Liver (tissue), 9 donors: Measurements from ENCODE around the gene ELAC2. TPM values are rescaled to one million over a fixed set of nuclear protein-coding genes. Genes with fewer than 3 reads are reported as not detected.

Experiments used
- DNase-seq: peaks from one replicate; pipeline ENCODE4 v3.0.0-alpha.2; 2017; ENCODE audit warnings: low spot score
- H3K27ac ChIP-seq, 2 donors: one replicate each; pipeline ENCODE4 v1.7.0; 2013; ENCODE audit warnings: inconsistent platforms in 2 of 2, low read length in 2 of 2, control low read depth in 1 of 2, low read depth in 1 of 2, mild to moderate bottlenecking in 1 of 2
- H3K27me3 ChIP-seq, 4 donors: one replicate each; pipeline versions ENCODE4 v1.6.1 to v1.7.0; 2013; ENCODE audit warnings: low read length in 3 of 4, inconsistent platforms in 1 of 4, mild to moderate bottlenecking in 1 of 4, moderate library complexity in 1 of 4; ENCODE audit not compliant: control insufficient read depth in 4 of 4, insufficient read depth in 4 of 4
- H3K36me3 ChIP-seq, 4 donors: one replicate each; pipeline versions ENCODE4 v1.6.1 to v1.7.0; 2013; ENCODE audit warnings: low read length in 3 of 4, mild to moderate bottlenecking in 3 of 4, low read depth in 1 of 4, moderate library complexity in 1 of 4; ENCODE audit not compliant: control insufficient read depth in 4 of 4, insufficient read depth in 3 of 4
- H3K4me1 ChIP-seq, 4 donors: one replicate each; pipeline versions ENCODE4 v1.6.1 to v1.7.0; 2013; ENCODE audit warnings: low read length in 3 of 4, mild to moderate bottlenecking in 3 of 4, moderate library complexity in 1 of 4; ENCODE audit not compliant: control insufficient read depth in 4 of 4, insufficient read depth in 4 of 4
- H3K4me3 ChIP-seq, 3 donors: one replicate each; pipeline versions ENCODE4 v1.6.1 to v1.7.0; 2013; ENCODE audit warnings: low read length in 3 of 3, control low read depth in 1 of 3, low read depth in 1 of 3, mild to moderate bottlenecking in 1 of 3
- H3K9ac ChIP-seq, 2 donors: one replicate each; pipeline ENCODE4 v1.7.0; 2013; ENCODE audit warnings: low read length in 2 of 2, mild to moderate bottlenecking in 2 of 2, moderate library complexity in 2 of 2, control low read depth in 1 of 2, low read depth in 1 of 2
- H3K9me3 ChIP-seq, 4 donors: one replicate each; pipeline versions ENCODE4 v1.6.1 to v1.7.0; 2013; ENCODE audit warnings: low read length in 3 of 4; ENCODE audit not compliant: control insufficient read depth in 4 of 4
- ATF3 ChIP-seq: IDR thresholded peaks from 2 replicates; pipeline ENCODE4 v1.6.1; 2016; ENCODE audit warnings: antibody characterized with exemption
- CTCF ChIP-seq: fragments of 150-350 bp; IDR thresholded peaks from 2 replicates; pipeline ENCODE4 v1.5.1; 2017; ENCODE audit warnings: improper control_type of control experiment, low read depth, low read length; ENCODE audit not compliant: missing input control
- EGR1 ChIP-seq, 2 donors: IDR thresholded peaks; 2 replicates each; pipeline ENCODE4 v1.6.1; 2016 to 2018; ENCODE audit warnings: antibody characterized with exemption in 2 of 2, low read depth in 2 of 2
- FOXA1 ChIP-seq: IDR thresholded peaks from 2 replicates; pipeline ENCODE4 v1.6.1; 2016; ENCODE audit warnings: antibody characterized with exemption
- FOXA2 ChIP-seq: IDR thresholded peaks from 2 replicates; pipeline ENCODE4 v1.6.1; 2016; ENCODE audit warnings: antibody characterized with exemption
- GABPA ChIP-seq, 2 donors: IDR thresholded peaks in 1 of 2; conservative IDR thresholded peaks in 1 of 2; 2 replicates each; pipeline ENCODE4 v1.6.1; 2016; ENCODE audit warnings: antibody characterized with exemption in 2 of 2, mild to moderate bottlenecking in 1 of 2, moderate library complexity in 1 of 2
- HNF4A ChIP-seq, 2 donors: conservative IDR thresholded peaks; 2 replicates each; pipeline ENCODE4 v1.6.1; 2016; ENCODE audit warnings: antibody characterized with exemption in 2 of 2, mild to moderate bottlenecking in 2 of 2
- HNF4G ChIP-seq: IDR thresholded peaks from 2 replicates; pipeline ENCODE4 v1.6.1; 2016; ENCODE audit warnings: antibody characterized with exemption
- JUND ChIP-seq, 2 donors: IDR thresholded peaks; 2 replicates each; pipeline ENCODE4 v1.6.1; 2016; ENCODE audit warnings: antibody characterized with exemption in 2 of 2
- MAX ChIP-seq: IDR thresholded peaks from 2 replicates; pipeline ENCODE4 v1.6.1; 2016; ENCODE audit warnings: antibody characterized with exemption
- NR2F2 ChIP-seq: IDR thresholded peaks from 2 replicates; pipeline ENCODE4 v1.6.1; 2016; ENCODE audit warnings: antibody characterized with exemption
- RAD21 ChIP-seq, 2 donors: IDR thresholded peaks; 2 replicates each; pipeline ENCODE4 v1.6.1; 2016; ENCODE audit warnings: antibody characterized with exemption in 2 of 2, mild to moderate bottlenecking in 2 of 2
- REST ChIP-seq: IDR thresholded peaks from 2 replicates; pipeline ENCODE4 v1.6.1; 2016; ENCODE audit warnings: antibody characterized with exemption, mild to moderate bottlenecking
- RXRA ChIP-seq, 2 donors: IDR thresholded peaks; 2 replicates each; pipeline ENCODE4 v1.6.1; 2017 to 2018; ENCODE audit warnings: antibody characterized with exemption in 2 of 2, mild to moderate bottlenecking in 1 of 2
- SP1 ChIP-seq: IDR thresholded peaks from 2 replicates; pipeline ENCODE4 v1.6.1; 2018; ENCODE audit warnings: antibody characterized with exemption, mild to moderate bottlenecking
- TAF1 ChIP-seq: conservative IDR thresholded peaks from 2 replicates; pipeline ENCODE4 v1.6.1; 2016; ENCODE audit warnings: antibody characterized with exemption, mild to moderate bottlenecking
- YY1 ChIP-seq: IDR thresholded peaks from 2 replicates; pipeline ENCODE4 v1.6.1; 2016; ENCODE audit warnings: antibody characterized with exemption, mild to moderate bottlenecking
- ZBTB33 ChIP-seq: IDR thresholded peaks from 2 replicates; pipeline ENCODE4 v1.6.1; 2016; ENCODE audit warnings: antibody characterized with exemption
- WGBS: extraction: QIAGEN DNeasy Blood & Tissue Kit; methylation state at CpG from one replicate; pipeline ENCODE4 v1.1.7; 2013; 5-methylcytosine and 5-hydroxymethylcytosine counted together
- polyA plus RNA-seq, 2 donors: library from polyadenylated mRNA; stranded (reverse) in 1 of 2; unstranded in 1 of 2; fragments of 200-250 nt in 1 of 2; fragments of >200 nt in 1 of 2; fragmentation: Nextera tagmentation in 1 of 2; extraction: Ambion mirVana in 1 of 2; gene quantifications; one replicate each; pipeline versions ENCODE4 v1.2.1 to v1.2.3, GENCODE V29; 2013 to 2015
- total RNA-seq, 2 donors: library from RNA; depleted of rRNA; stranded (reverse); fragments of >200 nt; gene quantifications; one replicate each; pipeline ENCODE4 v1.2.3, GENCODE V29; 2014
- donor health status: healthy.
- donor health status: healthy.
- donor health status: healthy.
- donor health status: healthy.
- donor health status: healthy.

ELAC2 gene
- total and polyA plus RNA-seq, 4 donors: 26.5 to 54.1 (median 36.2) TPM

GRCh38 chr17:12990041-12990808, 27.6 kb downstream of the ELAC2 start:
- Histone ChIP-seq H3K4me3 (no peak overlapping the region), H3K4me1 (peaks cover 5 to 44% (median 29%) of the 10 kb centered on the region in 4 donors)
- DNase-seq: no peak

More at GRCh38 chr17:12990041-12990808, 27.6 kb downstream of the ELAC2 start:
- H3K9ac ChIP-seq: no peak overlapping the region
- peak overlapping the region; percentile 75 to 85 for H3K27ac ChIP-seq
- H3K27me3 ChIP-seq: no peaks in the 10 kb centered on the region
- 39% methylated on average over 25 of the region's 25 CpGs for WGBS
- H3K9me3 ChIP-seq: no peaks in the 10 kb centered on the region
- peak; percentile 97 to 99 for TF ChIP-seq RXRA (IDR thresholded peaks at IDR 0.05)
- no peak for TF ChIP-seq CTCF
- TF ChIP-seq MAX: peak; percentile 97
- peak; percentile 93 to 96 for TF ChIP-seq HNF4A (conservative IDR thresholded peaks at IDR 0.05)
- TF ChIP-seq RAD21 (IDR thresholded peaks at IDR 0.05): peak; percentile 29 to 39
- peak; percentile 76 for TF ChIP-seq HNF4G
- no peak for TF ChIP-seq FOXA1
- TF ChIP-seq NR2F2: peak; percentile 96
- peak; percentile 88 for TF ChIP-seq YY1
- TF ChIP-seq FOXA2: peak; percentile 78
- TF ChIP-seq ATF3: no peak
- TF ChIP-seq GABPA (IDR thresholded peaks at IDR 0.05 in 1 of 2, conservative IDR thresholded peaks at IDR 0.05 in 1 of 2): peak in 1 of 2 donors; percentile 72
- no peak for TF ChIP-seq TAF1
- TF ChIP-seq REST: peak; percentile 85
- TF ChIP-seq EGR1 (IDR thresholded peaks at IDR 0.05; ENCODE audit: low read depth in 2 of 2): peak; percentile 40 to 83
- TF ChIP-seq JUND (IDR thresholded peaks at IDR 0.05): peak in 1 of 2 donors; percentile 86
- TF ChIP-seq ZBTB33: peak; percentile 88
- peak; percentile 99 for TF ChIP-seq SP1
- H3K36me3 ChIP-seq: peaks cover 11 to 36% (median 31%) of the 10 kb centered on the region in 4 donors
